Stomach (tissue), 9 donors: ENCODE data around the gene RETSAT. TPM values are rescaled to one million over a fixed set of nuclear protein-coding genes. Genes with fewer than 3 reads are reported as not detected.

Experiments
- DNase-seq, 2 donors: peaks; one replicate each; pipeline versions ENCODE4 v3.0.0 to v3.0.0-alpha.2; 2013 to 2019
- H3K27ac ChIP-seq, 5 donors: fragments of 200-600 bp in 4 of 5; sonication (generic) in 4 of 5; one replicate each; pipeline ENCODE4 v1.5.1; 2013 to 2019; ENCODE audit warnings: mild to moderate bottlenecking in 1 of 5, moderate library complexity in 1 of 5
- H3K27me3 ChIP-seq, 3 donors: fragments of 200-600 bp; sonication (generic); one replicate each; pipeline ENCODE4 v1.5.1; 2017 to 2019; ENCODE audit warnings: mixed run types in 1 of 3
- H3K36me3 ChIP-seq, 4 donors: fragments of 200-600 bp; sonication (generic); 1 replicate in 3 of 4; 2 replicates in 1 of 4; pipeline ENCODE4 v1.5.1; 2016 to 2019
- H3K4me1 ChIP-seq, 4 donors: fragments of 200-600 bp; sonication (generic); one replicate each; pipeline ENCODE4 v1.5.1; 2016 to 2019
- H3K4me3 ChIP-seq, 4 donors: fragments of 200-600 bp; sonication (generic) in 3 of 4; one replicate each; pipeline ENCODE4 v1.5.1; 2016 to 2019; ENCODE audit warnings: mild to moderate bottlenecking in 1 of 4
- H3K9me3 ChIP-seq, 4 donors: fragments of 200-600 bp; sonication (generic); one replicate each; pipeline ENCODE4 v1.5.1; 2016 to 2019
- CTCF ChIP-seq, 7 experiments: fragments of 450-650 bp in 4 of 7; fragments of 200-600 bp in 3 of 7; sonication (generic) in 3 of 7; IDR thresholded peaks; one replicate each; pipeline ENCODE4 v1.5.1; 2016 to 2019; ENCODE audit warnings: antibody characterized with exemption in 7 of 7, control low read depth in 2 of 7, mild to moderate bottlenecking in 1 of 7
- EP300 ChIP-seq: sonication (generic); formaldehyde crosslinking; IDR thresholded peaks from one replicate; pipeline ENCODE4 v1.6.1; 2017; ENCODE audit warnings: antibody characterized with exemption
- POLR2A ChIP-seq, 4 donors: fragments of 450-650 bp; IDR thresholded peaks; one replicate each; pipeline ENCODE4 v1.6.1; 2016; ENCODE audit warnings: antibody characterized with exemption in 4 of 4, control low read depth in 2 of 4, mild to moderate bottlenecking in 1 of 4, moderate library complexity in 1 of 4
- POLR2AphosphoS5 ChIP-seq, 3 donors: sonication (generic); formaldehyde crosslinking; IDR thresholded peaks; one replicate each; pipeline ENCODE4 v1.6.1; 2016; ENCODE audit warnings: antibody characterized with exemption in 3 of 3
- WGBS, 5 donors: extraction: QIAGEN DNeasy Blood & Tissue Kit in 3 of 5; methylation state at CpG; one replicate each; pipeline versions ENCODE4 v1.1.5 to v1.1.7; 2013 to 2018; 5-methylcytosine and 5-hydroxymethylcytosine counted together
- intact Hi-C: fragments of 100-400 bp; cut with DNase I; formaldehyde crosslinking; loops from one replicate; pipeline ENCODE4 v1.15.1; 2023; ENCODE audit warnings: low total_unique reads
- polyA plus RNA-seq, 3 donors: library from polyadenylated mRNA; stranded (reverse); fragments of 200-250 nt; gene quantifications; one replicate each; pipeline ENCODE4 v1.2.3, GENCODE V29; 2013
- small RNA-seq, 4 donors: library from RNA; depleted of rRNA; stranded (forward); fragments of <200 nt; gene quantifications; one replicate each; pipeline ENCODE3, GENCODE V24; 2016
- total RNA-seq, 5 donors: library from RNA; depleted of rRNA; stranded (reverse); fragments of >200 nt; gene quantifications; one replicate each; pipeline versions ENCODE4 v1.1.0 to v1.2.3, GENCODE V29; 2014 to 2016
- donor health status: healthy with polysubstance abuse.
- donor health status: Bipolar disorder and iron deficiency.
- donor health status: healthy.

RETSAT gene
- total and polyA plus RNA-seq, 8 donors = 11.5 to 90.1 (median 46.7) TPM

DNA sequence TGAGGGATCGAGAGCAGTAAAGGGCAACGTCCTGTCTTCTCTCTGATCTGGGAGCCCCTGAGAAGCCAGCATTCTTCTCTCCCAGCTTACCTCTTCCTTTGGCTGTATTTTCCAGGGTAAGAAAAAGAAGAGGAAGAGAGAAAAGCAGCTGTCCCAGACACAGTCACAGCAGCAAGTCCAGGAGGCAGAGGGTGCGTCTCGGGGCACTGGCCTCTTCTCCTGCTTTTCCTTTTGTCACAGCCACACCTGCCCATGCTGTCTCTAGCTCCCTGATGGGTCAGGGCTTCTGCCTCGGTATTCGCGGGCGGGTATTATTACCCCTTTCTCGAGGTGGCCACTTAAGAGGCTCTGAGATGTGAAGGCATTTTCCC is 46.8 kb downstream of the RETSAT start:
- no peak overlapping the region for H3K4me3 ChIP-seq
- H3K9me3 ChIP-seq = no peaks in the 10 kb centered on the region
- H3K27me3 ChIP-seq = no peaks in the 10 kb centered on the region
- H3K36me3 ChIP-seq = peaks cover 0 to 54% (median 38%) of the 10 kb centered on the region in 4 donors
- TF ChIP-seq POLR2A (IDR thresholded peaks at IDR 0.05) (no peak), EP300 (no peak), POLR2AphosphoS5 (IDR thresholded peaks at IDR 0.05) (no peak), CTCF (IDR thresholded peaks at IDR 0.05) (no peak)
- intact Hi-C loops = no loop called here
- no peak for DNase-seq
- peak overlapping the region in 4 of 5 donors; percentile 17 to 42 (median 32) for H3K27ac ChIP-seq
- peaks cover 17 to 44% (median 29%) of the 10 kb centered on the region in 4 donors for H3K4me1 ChIP-seq
- 68 to 82% (median 74%) methylated on average over 9 of the region's 9 CpGs for WGBS, 5 donors

GRCh38 chr2:85303780-85304531 is 50.4 kb downstream of the RETSAT start:
- Histone ChIP-seq H3K9me3 (no peaks in the 10 kb centered on the region), H3K27ac (no peak overlapping the region), H3K4me3 (no peak overlapping the region), H3K27me3 (no peaks in the 10 kb centered on the region), H3K4me1 (peaks cover 6 to 28% (median 15%) of the 10 kb centered on the region in 4 donors), H3K36me3 (peaks cover 0 to 56% (median 41%) of the 10 kb centered on the region in 4 donors)
- intact Hi-C loops = no loop called here
- no peak for DNase-seq
- TF ChIP-seq EP300 = no peak
- WGBS, 5 donors = 82 to 89% (median 86%) methylated on average over 25 to 28 of the region's 28 CpGs

GRCh38 chr2:85302121-85302520 is 52.2 kb downstream of the RETSAT start:
- WGBS, 5 donors = 78 to 93% (median 90%) methylated on average over 6 of the region's 6 CpGs
- TF ChIP-seq POLR2A (IDR thresholded peaks at IDR 0.05) (no peak), CTCF (IDR thresholded peaks at IDR 0.05) (no peak), POLR2AphosphoS5 (IDR thresholded peaks at IDR 0.05) (no peak), EP300 (no peak)
- H3K4me3 ChIP-seq = no peak overlapping the region
- no peak overlapping the region for H3K27ac ChIP-seq
- H3K27me3 ChIP-seq = no peaks in the 10 kb centered on the region
- DNase-seq = peak in 1 of 2 donors; percentile 39
- H3K4me1 ChIP-seq = peaks cover 0 to 9% (median 5%) of the 10 kb centered on the region in 4 donors
- intact Hi-C loops = no loop called here
- peaks cover 0 to 49% (median 34%) of the 10 kb centered on the region in 4 donors for H3K36me3 ChIP-seq
- H3K9me3 ChIP-seq = no peaks in the 10 kb centered on the region

Small RNA genes within 50 kb of the gene (small RNA-seq; reads per million reads assigned to genes)
- gene AC062037.1 (0 reads per million in 4 donors), gene AC062037.2 (0 reads per million in 4 donors), gene RF00019 (0 reads per million in 4 donors), gene RN7SL113P (0 reads per million in 4 donors)

Other genes with a start within 250 kb of the RETSAT start
- 1 to 10 TPM in 3 of 5 donors, under 1 TPM in 1, not detected in 1; 0.45 to 8.3 (median 4.1) TPM for gene TCF7L1, start 221.1 kb downstream of the RETSAT start, total RNA-seq
- gene TCF7L1, start 221.1 kb downstream of the RETSAT start, polyA plus RNA-seq = 1 to 10 TPM; 4.3 to 5.6 (median 4.9) TPM
- 100 to 1,000 TPM; 104 to 232 (median 181) TPM for gene TGOLN2, start 26.5 kb downstream of the RETSAT start, total RNA-seq
- 10 to 100 TPM; 10.8 to 21.7 (median 13.0) TPM for gene TGOLN2, start 26.5 kb downstream of the RETSAT start, polyA plus RNA-seq
- 10 to 100 TPM; 16.9 to 43.8 (median 21.7) TPM for gene ELMOD3, start 241 bp upstream of the RETSAT start, total RNA-seq
- 10 to 100 TPM; 13.4 to 19.7 (median 17.0) TPM for gene ELMOD3, start 241 bp upstream of the RETSAT start, polyA plus RNA-seq
- gene CAPG, start 55.8 kb upstream of the RETSAT start, total RNA-seq = 100 to 1,000 TPM in 2 of 5 donors, 10 to 100 TPM in 3; 35.0 to 135 (median 50.8) TPM
- 100 to 1,000 TPM; 146 to 350 (median 157) TPM for gene CAPG, start 55.8 kb upstream of the RETSAT start, polyA plus RNA-seq
- 10 to 100 TPM in 2 of 5 donors, 1 to 10 TPM in 1, not detected in 2; 2.2 to 14.5 (median 13.4) TPM for gene SH2D6, start 64.2 kb upstream of the RETSAT start, total RNA-seq
- 1 to 10 TPM; 1.1 to 2.3 (median 1.2) TPM for gene SH2D6, start 64.2 kb upstream of the RETSAT start, polyA plus RNA-seq
- 100 to 1,000 TPM in 3 of 5 donors, 10 to 100 TPM in 2; 88.7 to 278 (median 190) TPM for gene MAT2A, start 184.6 kb upstream of the RETSAT start, total RNA-seq
- gene MAT2A, start 184.6 kb upstream of the RETSAT start, polyA plus RNA-seq = 100 to 1,000 TPM in 1 of 3 donors, 10 to 100 TPM in 2; 73.3 to 107 (median 91.2) TPM
- gene GGCX, start 207.0 kb upstream of the RETSAT start, total RNA-seq = 10 to 100 TPM; 12.2 to 87.5 (median 19.6) TPM
- 10 to 100 TPM in 2 of 3 donors, 1 to 10 TPM in 1; 5.2 to 15.1 (median 14.9) TPM for gene GGCX, start 207.0 kb upstream of the RETSAT start, polyA plus RNA-seq
- 100 to 1,000 TPM in 2 of 5 donors, 10 to 100 TPM in 1, 1 to 10 TPM in 1, not detected in 1; 2.2 to 191 (median 79.6) TPM for gene VAMP8, start 223.1 kb upstream of the RETSAT start, total RNA-seq
- 100 to 1,000 TPM; 358 to 568 (median 435) TPM for gene VAMP8, start 223.1 kb upstream of the RETSAT start, polyA plus RNA-seq
- gene VAMP5, start 229.9 kb upstream of the RETSAT start, total RNA-seq = 10 to 100 TPM in 4 of 5 donors, 1 to 10 TPM in 1; 7.7 to 82.6 (median 29.5) TPM
- 10 to 100 TPM; 87.7 to 95.1 (median 90.4) TPM for gene VAMP5, start 229.9 kb upstream of the RETSAT start, polyA plus RNA-seq
- gene RNF181, start 241.2 kb upstream of the RETSAT start, total RNA-seq = 100 to 1,000 TPM in 1 of 5 donors, 10 to 100 TPM in 3, not detected in 1; 11.3 to 143 (median 79.1) TPM
- 100 to 1,000 TPM; 217 to 272 (median 223) TPM for gene RNF181, start 241.2 kb upstream of the RETSAT start, polyA plus RNA-seq
- 10 to 100 TPM in 3 of 5 donors, 1 to 10 TPM in 1, not detected in 1; 5.0 to 62.4 (median 24.9) TPM for gene TMEM150A, start 248.2 kb upstream of the RETSAT start, total RNA-seq
- 10 to 100 TPM; 15.9 to 27.8 (median 21.3) TPM for gene TMEM150A, start 248.2 kb upstream of the RETSAT start, polyA plus RNA-seq